HG02885 (cell line): Measurements from ENCODE around the gene PCNX2.

Experiments
- ATAC-seq: cut with Tn5 transposase; IDR thresholded peaks from one replicate; pipeline ENCODE4 v1.9.1; 2021; ENCODE audit warnings: mild to moderate bottlenecking; ENCODE audit not compliant: unreplicated experiment, poor library complexity

The PCNX2 gene

GRCh38 chr1:233261695-233262094 lies 33.8 kb downstream of the PCNX2 start:
- peak; percentile 9 for ATAC-seq

DNA sequence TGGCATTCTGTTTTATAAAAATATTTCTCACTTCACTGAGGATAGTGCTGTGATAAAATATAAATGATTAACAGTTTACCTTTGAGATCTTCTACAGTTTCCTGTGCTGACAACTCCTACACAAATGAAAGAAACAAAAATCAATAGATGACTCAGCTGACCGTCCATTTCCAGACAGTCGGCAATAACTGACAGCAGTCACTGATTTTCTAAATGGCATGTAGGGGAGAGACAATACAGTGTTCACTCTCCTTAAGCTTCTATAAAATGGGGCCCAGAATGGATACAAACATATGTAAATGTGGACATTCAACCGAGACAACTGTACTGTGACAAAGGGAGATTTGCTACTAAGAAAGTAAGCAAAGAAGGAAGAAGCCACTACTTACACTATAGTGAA lies 34.3 kb downstream of the PCNX2 start:
- ATAC-seq: peak; percentile 92

GRCh38 chr1:233257786-233258185 lies 37.7 kb downstream of the PCNX2 start:
- no peak for ATAC-seq

DNA sequence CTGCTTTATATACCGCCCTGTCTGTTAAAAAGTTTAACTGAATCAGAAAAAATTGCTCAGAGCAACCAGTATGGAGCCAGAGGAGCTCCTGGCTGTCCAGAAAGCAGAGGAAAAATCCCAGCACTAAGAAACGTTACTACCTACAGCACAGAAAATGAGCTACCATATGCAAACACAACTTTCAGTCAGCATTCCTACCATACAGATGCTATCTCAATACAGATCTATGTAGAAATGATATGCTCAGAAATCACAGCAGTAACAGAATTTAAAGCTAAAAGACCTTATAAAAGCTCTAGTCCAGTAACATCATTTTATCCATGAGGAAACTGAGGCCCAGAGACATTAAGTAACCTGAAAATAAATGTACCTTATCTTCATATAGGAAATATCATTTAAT lies 38.7 kb downstream of the PCNX2 start:
- no peak for ATAC-seq

GRCh38 chr1:233256191-233256590 lies 39.3 kb downstream of the PCNX2 start:
- ATAC-seq: no peak

DNA sequence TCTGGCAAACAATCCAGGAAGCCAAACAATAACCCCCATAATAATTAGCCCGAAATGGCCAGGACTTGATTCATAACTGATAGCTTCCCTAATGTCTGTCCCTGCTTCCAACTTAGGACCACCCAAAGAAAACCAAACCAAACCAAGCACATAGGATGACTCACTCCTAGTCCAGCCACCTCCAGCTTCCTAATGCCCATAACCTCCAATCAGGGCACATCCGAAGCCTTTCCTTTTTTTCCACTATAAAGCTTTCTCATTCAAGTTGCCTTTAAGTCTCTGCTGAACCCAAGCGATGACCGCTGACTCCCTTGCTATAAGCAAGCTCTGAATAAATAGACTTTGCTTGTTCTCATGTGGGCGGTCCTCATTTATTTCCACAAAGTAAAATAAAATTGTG lies 40.4 kb downstream of the PCNX2 start:
- no peak for ATAC-seq

- ATAC-seq: no peak
Measured at GRCh38 chr1:233253832-233254331, 41.6 kb downstream of the PCNX2 start.

GRCh38 chr1:233253231-233253831 lies 42.2 kb downstream of the PCNX2 start:
- no peak for ATAC-seq

DNA sequence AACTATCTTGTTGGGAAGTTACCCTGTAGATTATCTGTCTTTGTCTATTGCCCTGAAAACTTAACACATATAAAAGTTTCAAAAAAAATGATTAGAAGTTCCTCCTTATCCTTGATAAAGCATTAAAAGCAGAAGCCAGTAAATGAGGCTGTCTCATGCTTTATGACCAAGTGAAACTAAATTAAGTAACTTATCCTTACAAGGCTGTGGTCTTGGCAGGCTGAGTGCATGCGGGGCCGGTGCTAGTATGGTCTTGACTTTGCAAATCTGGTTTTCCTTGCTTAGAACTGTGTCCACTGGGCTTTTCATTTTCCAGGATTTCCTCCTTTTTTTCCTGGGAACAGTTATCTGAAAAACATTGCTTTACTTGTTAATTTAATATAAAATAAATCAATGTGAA lies 43.1 kb downstream of the PCNX2 start:
- no peak for ATAC-seq

GRCh38 chr1:233251201-233251720 lies 44.3 kb downstream of the PCNX2 start:
- ATAC-seq: no peak

DNA sequence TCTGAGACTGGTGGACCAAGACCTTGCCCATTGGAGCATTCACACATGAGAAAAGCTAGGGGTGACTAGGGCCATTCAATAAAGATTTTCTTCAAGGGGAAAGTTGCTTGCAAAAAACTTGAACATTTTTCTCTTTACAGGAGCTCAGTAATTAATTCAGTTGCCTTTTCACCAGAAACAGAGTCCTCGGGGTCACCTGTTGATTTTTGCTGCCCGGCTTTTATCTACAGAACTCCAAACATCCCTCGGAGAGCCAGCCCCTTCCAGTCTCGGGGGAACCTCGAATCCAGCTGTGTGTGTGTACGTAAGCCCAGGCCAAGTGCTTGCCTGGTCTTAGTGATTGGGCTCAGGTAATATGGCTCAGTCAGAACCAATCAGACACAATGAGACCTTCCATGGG lies 47.5 kb downstream of the PCNX2 start:
- no peak for ATAC-seq

DNA sequence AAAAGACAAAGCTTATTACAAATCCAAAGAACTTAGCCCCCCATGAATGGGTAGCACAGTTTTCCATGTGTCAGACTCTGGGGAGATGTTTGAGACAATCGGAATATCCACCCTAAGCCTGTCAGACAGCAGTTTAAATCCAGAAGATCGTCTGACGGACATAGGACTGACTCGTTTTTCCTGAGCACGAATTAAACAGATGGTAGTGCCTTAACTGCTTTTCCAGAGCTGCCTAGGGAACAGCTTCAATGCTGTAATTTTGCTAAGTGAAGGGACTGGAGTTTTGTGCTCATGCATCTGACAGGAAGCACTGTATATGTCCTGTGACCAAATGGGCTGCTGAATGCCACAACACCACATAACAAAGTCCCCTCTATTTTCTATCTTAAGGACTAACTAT lies 48.6 kb downstream of the PCNX2 start:
- no peak for ATAC-seq

- no peak for ATAC-seq
Measured at GRCh38 chr1:233245191-233245765, 50.2 kb downstream of the PCNX2 start.

DNA sequence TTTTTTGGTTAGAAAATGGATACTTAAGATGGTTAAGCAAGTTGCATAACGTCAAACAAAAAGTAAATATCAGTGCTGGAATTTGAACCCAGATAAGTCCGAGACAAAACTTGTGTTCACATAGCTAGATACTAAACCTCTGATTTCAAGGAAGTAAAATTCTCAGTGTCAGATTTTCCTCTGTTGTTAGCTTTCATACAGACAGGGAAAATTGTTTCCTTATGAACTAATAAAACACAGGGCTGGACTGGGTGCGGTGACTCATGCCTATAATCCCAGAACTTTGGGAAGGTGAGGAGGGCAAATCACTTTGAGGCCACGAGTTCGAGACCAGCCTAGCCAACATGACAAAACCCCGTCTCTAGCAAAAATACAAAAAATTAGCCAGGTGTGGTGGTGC lies 51.3 kb downstream of the PCNX2 start:
- no peak for ATAC-seq

- ATAC-seq: no peak
Measured at GRCh38 chr1:233242827-233243483, 52.6 kb downstream of the PCNX2 start.

GRCh38 chr1:233241759-233242158 lies 53.8 kb downstream of the PCNX2 start:
- no peak for ATAC-seq

DNA sequence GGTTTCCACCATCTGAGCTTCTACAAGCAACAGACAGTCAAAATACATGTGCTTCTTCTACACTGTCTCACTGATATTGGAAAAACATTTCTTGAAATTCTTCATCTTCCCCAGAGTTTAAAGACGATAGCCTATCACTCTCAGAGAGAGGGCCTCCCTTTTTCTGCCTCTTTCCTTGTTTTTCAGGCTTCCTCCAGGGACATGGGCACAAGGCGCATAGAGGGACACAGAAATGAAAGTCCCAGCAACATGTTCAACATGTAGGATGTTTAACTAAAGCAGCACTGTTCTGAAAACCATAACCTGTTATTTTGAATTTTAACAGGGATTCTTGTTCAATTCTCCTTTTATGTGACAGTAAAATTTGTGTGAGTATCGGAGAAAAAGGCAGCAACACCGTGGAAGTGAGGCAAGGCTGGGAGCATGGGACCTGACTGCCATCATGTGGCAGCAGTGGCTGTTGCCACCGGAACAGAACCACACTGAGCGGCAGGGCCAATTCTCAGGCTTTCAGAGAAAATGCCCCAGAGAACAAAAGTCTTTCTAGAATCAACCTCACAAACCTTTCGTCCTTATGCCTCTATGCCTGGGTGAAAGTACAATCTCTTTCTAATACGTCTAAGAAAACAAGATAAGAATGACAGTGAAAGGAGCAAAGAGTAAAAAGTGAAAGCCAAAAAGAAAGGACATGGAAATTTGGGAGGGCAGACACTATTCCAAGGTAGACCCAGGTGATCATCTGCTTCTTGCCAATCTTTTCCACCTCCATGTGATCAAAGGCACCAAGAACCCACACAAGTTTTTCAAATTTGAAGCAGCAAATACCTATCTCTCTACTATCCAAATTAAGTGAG lies 54.5 kb downstream of the PCNX2 start:
- ATAC-seq: no peak

- no peak for ATAC-seq
Measured at GRCh38 chr1:233240371-233240770, 55.2 kb downstream of the PCNX2 start.

GRCh38 chr1:233238884-233239431 lies 56.6 kb downstream of the PCNX2 start:
- ATAC-seq: no peak

DNA sequence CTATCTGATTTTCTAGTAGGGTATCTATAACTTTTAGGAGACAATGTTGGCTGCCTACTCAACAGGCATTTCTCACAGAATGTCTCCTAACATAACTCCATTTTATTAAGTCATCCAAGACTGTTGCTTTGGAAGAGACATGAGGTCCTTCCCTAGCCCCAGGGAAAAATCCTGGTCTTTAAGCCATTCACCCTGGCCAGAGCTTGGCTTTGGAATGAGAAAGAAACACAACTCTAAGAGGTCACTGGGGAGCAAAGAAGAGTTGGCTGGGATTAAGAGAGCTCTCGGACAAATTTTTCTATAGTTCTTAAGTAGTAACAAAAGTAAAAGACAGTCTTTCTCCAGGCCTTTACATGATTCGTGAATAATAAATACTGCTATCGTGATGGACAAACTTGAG lies 57.9 kb downstream of the PCNX2 start:
- ATAC-seq: no peak
